ENCODE measurements around the gene KIAA1755. TPM values are rescaled to one million over a fixed set of nuclear protein-coding genes. Genes with fewer than 3 reads are reported as not detected.

Gene KIAA1755
- total and polyA plus RNA-seq, 11 donors = 2.1 to 6.7 (median 3.5) TPM

DNA sequence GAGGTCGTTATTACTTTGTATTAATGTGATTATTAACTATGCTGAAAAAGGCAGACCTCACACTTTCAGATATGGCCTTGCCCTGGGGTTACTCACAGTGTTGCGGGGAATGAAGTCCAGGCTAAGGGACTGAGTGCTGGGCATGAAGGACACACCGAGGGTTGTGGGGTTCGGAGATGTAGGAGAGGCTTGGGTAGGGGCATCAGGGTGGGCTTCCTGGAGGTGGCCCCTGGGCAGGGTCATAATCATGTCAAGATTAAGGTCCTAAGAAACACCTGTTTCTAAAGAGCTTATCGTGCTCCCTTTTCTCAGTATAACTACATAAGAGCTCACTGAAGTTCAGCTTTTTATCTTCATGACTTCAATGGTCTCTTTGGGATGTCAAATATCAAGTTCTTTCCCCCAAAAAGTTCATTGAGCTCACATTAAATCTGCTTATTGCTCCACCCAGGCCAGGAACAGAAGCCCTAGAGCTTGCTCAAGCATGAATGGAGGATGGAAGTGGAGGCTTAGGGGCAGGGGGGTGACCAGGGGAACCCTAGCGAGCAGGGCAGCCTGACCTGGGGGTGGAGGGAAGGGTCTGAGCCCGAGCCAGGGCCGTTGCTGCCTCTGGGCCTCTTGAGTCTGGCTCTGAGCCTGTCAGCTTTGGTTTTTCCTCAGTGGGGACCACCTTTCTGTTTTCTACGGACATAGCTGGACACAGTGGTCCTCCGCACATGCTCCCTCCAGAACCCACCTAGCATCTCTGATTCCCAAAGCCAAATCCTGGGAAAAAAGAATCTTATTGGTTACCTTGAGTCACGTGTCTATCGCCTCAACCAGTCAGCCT is 58.2 kb downstream of the KIAA1755 start:
- intact Hi-C loops (cut with DNase I) = no loop called here
- TF ChIP-seq CTCF (IDR thresholded peaks at IDR 0.05) (no peak), POLR2A (IDR thresholded peaks at IDR 0.05) (no peak)
- H3K27me3 ChIP-seq = no peaks in the 10 kb centered on the region

DNA sequence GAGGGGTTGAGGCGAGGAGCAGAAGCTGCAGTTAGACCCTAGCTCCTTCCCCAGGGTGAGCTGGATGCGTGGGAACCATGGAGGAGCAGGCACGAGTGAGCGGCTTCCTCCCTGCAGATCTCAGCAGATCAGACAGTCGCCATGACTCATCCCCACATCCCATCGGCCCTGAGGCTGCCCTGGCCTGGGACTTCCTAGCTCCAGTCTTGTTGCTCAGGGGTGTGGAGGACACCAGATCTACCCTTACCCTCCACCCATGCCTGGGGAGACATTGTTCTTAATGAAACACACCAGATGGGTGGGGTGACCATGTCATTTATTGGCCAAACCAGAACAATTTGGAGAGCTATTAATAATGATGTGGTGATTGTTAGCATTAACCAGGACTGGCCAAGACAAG is 59.2 kb downstream of the KIAA1755 start:
- ATAC-seq = peak in 2 of 4 donors; percentile 29 to 49
- H3K27ac ChIP-seq = no peak overlapping the region
- 71 to 80% (median 73%) methylated on average over 3 to 6 of the region's 6 CpGs for WGBS, 4 donors

More for the DNA sequence above, 58.2 kb downstream of the KIAA1755 start:
- ATAC-seq (no peak), DNase-seq (no peak)
- Histone ChIP-seq H3K4me3 (no peak overlapping the region), H3K27ac (no peak overlapping the region), H3K9me3 (peaks cover 0 to 9% (median 0%) of the 10 kb centered on the region in 12 donors), H3K4me1 (peaks cover 0 to 29% (median 0%) of the 10 kb centered on the region in 12 donors), H3K36me3 (no peaks in the 10 kb centered on the region)
- WGBS, 4 donors = 87 to 91% (median 89%) methylated on average over 12 of the region's 12 CpGs

DNA sequence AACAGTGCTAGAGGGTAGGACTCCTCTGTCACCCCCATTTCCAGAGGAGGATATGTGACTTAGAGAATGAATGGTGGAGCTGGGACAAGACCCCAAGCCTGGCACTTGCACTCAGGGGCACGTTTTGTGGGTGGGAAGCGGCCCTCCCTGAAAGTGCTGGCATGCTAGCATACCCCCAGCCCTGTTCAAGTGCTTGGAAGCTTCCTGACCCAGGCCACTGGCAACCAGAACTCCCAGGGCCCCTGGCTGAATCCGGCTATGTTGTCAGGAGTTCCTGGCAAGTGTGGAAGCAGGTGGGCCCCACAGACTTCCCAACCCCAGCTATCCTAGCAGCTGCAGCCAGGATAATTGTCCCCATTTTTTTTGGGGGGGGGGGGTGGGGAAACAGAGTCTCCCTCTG is 59.9 kb downstream of the KIAA1755 start:
- WGBS, 4 donors = 79 to 93% (median 83%) methylated on average over 2 to 3 of the region's 3 CpGs
- H3K4me3 ChIP-seq = no peak overlapping the region
- TF ChIP-seq POLR2A (IDR thresholded peaks at IDR 0.05) = no peak
- DNase-seq (no peak), ATAC-seq (no peak)
- peaks cover 0 to 46% (median 4%) of the 10 kb centered on the region in 12 donors for H3K4me1 ChIP-seq
- no peak overlapping the region for H3K27ac ChIP-seq
- intact Hi-C loops (cut with DNase I) = no loop called here
- H3K36me3 ChIP-seq = no peaks in the 10 kb centered on the region
- no peaks in the 10 kb centered on the region for H3K27me3 ChIP-seq
- H3K9me3 ChIP-seq = no peaks in the 10 kb centered on the region

More for the DNA sequence above, 59.2 kb downstream of the KIAA1755 start:
- Histone ChIP-seq H3K4me1 (peaks cover 0 to 39% (median 2%) of the 10 kb centered on the region in 12 donors), H3K27me3 (no peaks in the 10 kb centered on the region), H3K9me3 (peaks cover 0 to 5% (median 0%) of the 10 kb centered on the region in 12 donors), H3K4me3 (no peak overlapping the region), H3K36me3 (no peaks in the 10 kb centered on the region)
- no peak for TF ChIP-seq CTCF (IDR thresholded peaks at IDR 0.05)
- no peak for TF ChIP-seq POLR2A (IDR thresholded peaks at IDR 0.05)
- DNase-seq = peak in 1 of 5 donors; percentile 63
- intact Hi-C loops (cut with DNase I) = no loop called here

GRCh38 chr20:38199501-38200390 is 60.8 kb downstream of the KIAA1755 start:
- ATAC-seq = no peak
- Histone ChIP-seq H3K4me1 (peaks cover 0 to 55% (median 6%) of the 10 kb centered on the region in 12 donors), H3K9me3 (no peaks in the 10 kb centered on the region), H3K27ac (no peak overlapping the region), H3K36me3 (no peaks in the 10 kb centered on the region), H3K4me3 (no peak overlapping the region), H3K27me3 (no peaks in the 10 kb centered on the region)
- 87 to 91% (median 88%) methylated on average over 12 to 14 of the region's 14 CpGs for WGBS, 4 donors
- TF ChIP-seq CTCF (IDR thresholded peaks at IDR 0.05) = no peak
- intact Hi-C loops (cut with DNase I) = no loop called here
- no peak for DNase-seq

All from heart left ventricle (tissue), 16 donors.